AG04449 (cell line): ENCODE data around the gene RBM47.
"Not testable (repeated sequence)": the region's sequence is repeated elsewhere in the genome, so short reads cannot be mapped to it uniquely, and the experiment has no call there.

ENCODE experiments used
- CTCF ChIA-PET: fragments of 350-600 bp; formaldehyde crosslinking; extraction: SDS; loops from one replicate; lab custom pipeline; 2021; ENCODE audit warnings: antibody characterized with exemption; lab: Yijun Ruan, JAX
- POLR2A ChIA-PET: fragments of 400-600, 350-600 bp; formaldehyde crosslinking; extraction: SDS; loops from one replicate; lab custom pipeline; 2020; ENCODE audit warnings: antibody characterized with exemption, inconsistent platforms; lab: Yijun Ruan, JAX
- DNase-seq: peaks from one replicate; pipeline ENCODE4 v3.0.0-alpha.2; 2010; ENCODE audit warnings: low read depth, low spot score
- H3K4me3 ChIP-seq: 2 replicates; pipeline ENCODE4 v1.5.1; 2011; ENCODE audit warnings: low read depth, mild to moderate bottlenecking, control low read depth, low read length
- TF ChIP-seq, protein P1 (sequence below): IDR thresholded peaks from one replicate; pipeline ENCODE4 v1.5.1; 2011; ENCODE audit warnings: mild to moderate bottlenecking, moderate library complexity, low read length, control low read depth, inconsistent platforms; ENCODE audit not compliant: insufficient read depth; ENCODE audit errors: missing control alignments

RBM47 gene

DNA sequence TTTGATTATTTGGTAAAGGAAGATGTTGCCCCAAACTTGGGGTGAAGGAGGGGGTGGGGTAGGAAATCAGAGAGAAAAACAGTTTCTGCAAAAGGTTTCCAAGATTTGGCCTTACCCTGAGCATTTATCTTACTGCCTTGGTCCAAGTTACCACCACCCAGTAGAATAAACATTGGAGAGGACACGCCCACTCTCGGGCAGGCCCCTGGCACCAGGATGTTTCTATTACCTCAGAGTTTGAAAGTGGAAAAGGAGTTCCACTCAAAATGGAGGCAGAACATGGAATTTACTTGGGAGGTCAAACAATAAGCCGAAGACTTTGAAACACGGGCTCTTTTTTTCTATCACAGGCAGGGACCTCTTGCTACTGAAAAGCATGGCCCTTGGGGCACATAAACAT is 180.8 kb downstream of the RBM47 start:
- ChIA-PET CTCF (no interaction called here), POLR2A (no interaction called here)
- H3K4me3 ChIP-seq, result no peak overlapping the region
- TF ChIP-seq, protein P1, sequence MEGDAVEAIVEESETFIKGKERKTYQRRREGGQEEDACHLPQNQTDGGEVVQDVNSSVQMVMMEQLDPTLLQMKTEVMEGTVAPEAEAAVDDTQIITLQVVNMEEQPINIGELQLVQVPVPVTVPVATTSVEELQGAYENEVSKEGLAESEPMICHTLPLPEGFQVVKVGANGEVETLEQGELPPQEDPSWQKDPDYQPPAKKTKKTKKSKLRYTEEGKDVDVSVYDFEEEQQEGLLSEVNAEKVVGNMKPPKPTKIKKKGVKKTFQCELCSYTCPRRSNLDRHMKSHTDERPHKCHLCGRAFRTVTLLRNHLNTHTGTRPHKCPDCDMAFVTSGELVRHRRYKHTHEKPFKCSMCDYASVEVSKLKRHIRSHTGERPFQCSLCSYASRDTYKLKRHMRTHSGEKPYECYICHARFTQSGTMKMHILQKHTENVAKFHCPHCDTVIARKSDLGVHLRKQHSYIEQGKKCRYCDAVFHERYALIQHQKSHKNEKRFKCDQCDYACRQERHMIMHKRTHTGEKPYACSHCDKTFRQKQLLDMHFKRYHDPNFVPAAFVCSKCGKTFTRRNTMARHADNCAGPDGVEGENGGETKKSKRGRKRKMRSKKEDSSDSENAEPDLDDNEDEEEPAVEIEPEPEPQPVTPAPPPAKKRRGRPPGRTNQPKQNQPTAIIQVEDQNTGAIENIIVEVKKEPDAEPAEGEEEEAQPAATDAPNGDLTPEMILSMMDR, result no peak
- no peak for DNase-seq

DNA sequence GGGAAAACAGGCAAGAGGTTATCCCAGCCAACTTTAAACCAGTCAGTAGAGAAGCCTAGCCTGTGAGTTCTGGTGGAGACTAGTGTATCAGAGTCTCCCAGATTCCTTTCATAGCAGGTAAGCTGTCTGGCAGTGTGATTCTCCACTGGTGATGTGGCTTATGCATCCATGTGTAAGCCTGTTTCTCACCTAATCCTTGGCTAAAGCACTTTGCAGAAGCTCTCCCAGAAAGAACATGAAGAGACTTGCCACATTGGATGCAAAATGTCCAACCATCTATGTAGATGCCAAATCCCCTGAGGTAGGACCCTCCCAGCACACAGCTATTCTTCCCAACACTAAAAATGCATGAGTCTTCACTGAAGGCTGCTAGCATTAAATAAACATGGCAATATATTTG is 182.8 kb downstream of the RBM47 start:
- ChIA-PET POLR2A (no interaction called here), CTCF (no interaction called here)
- TF ChIP-seq, protein P1, result no peak
- DNase-seq, result no peak
- H3K4me3 ChIP-seq, result no peak overlapping the region

DNA sequence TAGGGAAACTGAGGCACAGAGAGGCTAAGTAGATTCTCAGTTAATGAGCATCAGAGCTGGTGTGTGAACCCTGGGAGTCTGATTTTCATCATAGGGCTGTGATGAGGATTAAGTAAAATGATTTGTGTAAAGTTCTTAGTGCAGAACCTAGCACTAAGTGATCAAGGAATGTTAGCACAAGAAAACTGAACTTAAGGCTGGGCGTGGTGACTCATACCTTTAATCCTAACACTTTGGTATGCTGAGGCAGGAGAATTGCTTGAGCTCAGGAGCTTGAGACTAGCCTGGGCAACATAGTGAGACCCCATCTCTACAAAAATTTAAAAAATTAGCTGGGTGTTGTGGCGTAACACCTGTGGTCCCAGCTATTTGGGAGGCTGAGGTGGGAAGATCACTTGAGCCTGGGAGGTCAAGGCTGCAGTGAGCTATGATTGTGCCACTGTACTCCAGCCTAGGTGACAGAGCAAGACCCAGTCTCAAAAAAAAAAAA is 183.4 kb downstream of the RBM47 start:
- POLR2A ChIA-PET, CTCF ChIA-PET, DNase-seq, H3K4me3 ChIP-seq: not testable (repeated sequence)

DNA sequence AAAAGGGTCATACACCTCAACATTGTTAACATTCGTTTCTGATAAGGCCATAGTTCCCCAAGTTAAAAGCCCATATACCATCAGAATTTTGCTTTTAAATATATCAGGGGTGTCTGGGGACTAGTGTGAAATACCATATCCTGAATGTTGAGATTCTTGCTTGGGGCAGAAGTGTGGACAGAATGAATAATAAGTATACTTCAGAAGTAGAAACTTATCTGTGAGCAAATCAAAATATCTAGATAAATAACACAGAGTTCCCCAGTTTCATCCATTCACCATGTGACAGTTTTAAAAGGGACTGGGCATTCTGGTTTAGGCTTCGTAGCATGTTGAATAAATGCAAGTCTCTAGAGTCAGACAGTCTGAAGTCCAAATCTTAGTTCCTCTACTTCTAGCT is 184.0 kb downstream of the RBM47 start:
- TF ChIP-seq, protein P1, result no peak
- H3K4me3 ChIP-seq, result no peak overlapping the region
- no peak for DNase-seq
- ChIA-PET POLR2A (no interaction called here), CTCF (no interaction called here)

DNA sequence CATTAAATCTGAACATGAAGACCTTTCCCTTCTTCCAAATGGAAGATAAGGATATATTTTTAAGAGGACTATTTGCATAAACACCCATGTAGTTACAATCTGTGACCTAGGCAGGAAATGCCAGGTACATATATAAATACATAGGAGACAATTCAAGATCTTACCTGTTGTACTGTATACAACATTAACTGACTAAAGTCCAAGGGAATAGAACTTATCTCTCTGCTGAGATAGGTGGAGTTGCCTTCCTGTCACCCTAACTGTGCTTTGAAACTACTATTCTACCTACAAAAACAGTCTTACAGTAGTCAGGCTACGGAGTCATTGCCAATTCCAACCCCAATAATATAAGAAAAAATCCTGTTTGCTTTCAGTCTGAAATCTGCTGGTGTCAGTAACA is 188.2 kb downstream of the RBM47 start:
- no peak overlapping the region for H3K4me3 ChIP-seq
- no peak for DNase-seq
- ChIA-PET CTCF (no interaction called here), POLR2A (no interaction called here)
- TF ChIP-seq, protein P1, result no peak

DNA sequence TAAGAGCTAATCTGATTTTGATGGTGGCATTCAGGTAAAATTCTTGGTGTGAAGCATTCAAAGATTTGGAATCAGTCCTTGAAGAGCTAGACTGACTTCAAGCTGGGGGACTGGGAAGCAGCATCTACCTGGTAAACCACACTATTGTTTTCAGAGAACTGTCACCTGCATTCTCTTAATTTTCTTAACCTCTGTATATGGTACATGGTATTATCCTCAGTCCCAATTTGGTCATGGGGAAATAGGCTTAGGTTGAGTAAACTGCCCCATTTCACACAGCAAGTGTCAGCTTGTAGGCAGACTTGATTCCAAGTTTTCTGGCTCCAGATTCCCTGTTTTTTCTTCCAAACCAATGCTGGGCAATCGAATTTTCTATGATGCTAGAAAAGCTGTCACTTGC is 190.1 kb downstream of the RBM47 start:
- ChIA-PET CTCF (no interaction called here), POLR2A (no interaction called here)
- TF ChIP-seq, protein P1, result no peak
- no peak for DNase-seq
- no peak overlapping the region for H3K4me3 ChIP-seq

DNA sequence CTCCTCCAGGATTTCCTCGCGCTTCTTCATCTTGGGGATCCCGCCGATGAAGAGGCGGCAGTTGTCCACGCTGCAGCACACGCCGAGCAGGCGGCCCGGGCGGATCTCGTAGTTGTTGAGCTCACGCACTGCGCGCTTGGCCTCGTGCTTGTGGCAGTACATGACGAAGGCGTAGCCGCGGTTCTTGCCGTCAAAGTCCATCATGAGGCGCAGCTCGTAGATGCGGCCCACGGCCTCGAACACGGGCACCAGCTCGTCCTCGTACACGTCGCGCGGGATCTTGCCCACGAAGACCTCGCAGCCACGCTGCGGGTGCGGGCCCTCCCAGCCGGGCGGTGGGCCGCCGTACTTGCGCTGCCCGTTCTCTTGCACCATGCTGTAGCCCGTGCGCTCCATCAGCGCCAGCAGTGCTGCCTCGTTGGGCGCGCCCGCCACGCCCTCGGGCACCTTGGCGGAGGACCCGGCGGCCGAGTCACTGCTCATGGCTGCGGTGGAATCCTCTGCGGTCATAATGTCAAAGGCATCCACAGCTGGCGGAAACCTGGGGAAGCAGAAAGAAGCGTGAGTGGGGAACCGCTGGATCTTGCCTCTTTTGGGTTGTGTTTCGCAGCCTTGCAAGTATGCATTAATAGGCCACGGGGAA is 191.2 kb downstream of the RBM47 start:
- no peak overlapping the region for H3K4me3 ChIP-seq
- CTCF ChIA-PET, result no interaction called here
- TF ChIP-seq, protein P1, result no peak
- POLR2A ChIA-PET, result no interaction called here
- DNase-seq, result no peak
